ENCODE results near the gene HTT.
"Not testable (repeated sequence)": the region's sequence is repeated elsewhere in the genome, so short reads cannot be mapped to it uniquely, and the experiment has no call there.

HTT gene

GRCh38 chr4:3115637-3116270, 41.3 kb downstream of the HTT start:
- no peak overlapping the region for H3K27ac ChIP-seq
- DNase-seq (ENCODE audit: low read depth, low spot score), result no peak

DNA sequence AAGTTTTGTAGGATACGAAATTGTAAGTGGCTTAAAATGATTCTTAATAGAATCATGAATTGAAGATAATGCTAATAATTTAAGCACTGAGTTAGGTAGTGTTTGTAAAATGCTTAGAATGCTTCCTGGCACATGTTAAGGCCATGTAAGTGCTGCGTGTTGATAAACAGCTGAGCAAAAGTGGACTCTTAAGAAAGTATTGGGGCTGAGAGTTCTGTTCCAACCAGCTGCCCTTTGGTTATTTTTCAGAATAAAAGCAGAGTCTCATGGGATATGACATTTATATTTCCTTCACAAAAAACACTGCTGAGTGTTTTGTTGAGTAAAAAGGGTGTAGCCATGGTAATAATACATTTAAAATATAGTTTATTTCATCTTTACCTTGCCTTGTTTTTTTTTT, 42.5 kb downstream of the HTT start:
- H3K27ac ChIP-seq, result no peak overlapping the region
- no peak for DNase-seq (ENCODE audit: low read depth, low spot score)

- no peak for DNase-seq (ENCODE audit: low read depth, low spot score)
- H3K27ac ChIP-seq, result no peak overlapping the region
These were observed 43.8 kb downstream of the HTT start for GRCh38 chr4:3118312-3118711.

DNA sequence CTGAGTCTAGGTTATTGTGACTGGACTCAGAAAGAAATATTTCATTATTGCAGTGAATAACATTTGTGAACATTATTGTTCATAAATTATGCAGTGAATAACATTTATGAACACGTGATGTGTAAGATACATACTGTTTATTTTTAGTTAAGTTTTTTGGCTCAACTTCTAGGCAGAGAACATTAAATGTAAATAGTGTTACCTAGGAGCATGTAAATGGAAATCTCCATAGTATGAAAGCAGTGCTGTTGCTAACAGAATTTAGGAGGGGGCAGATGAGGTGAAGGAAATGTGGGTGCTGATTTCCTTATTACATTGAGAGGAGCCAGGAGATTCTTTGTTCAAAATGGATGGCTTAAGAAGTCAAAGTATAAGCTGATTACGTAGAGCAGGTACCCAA, 45.0 kb downstream of the HTT start:
- no peak for DNase-seq (ENCODE audit: low read depth, low spot score)
- no peak overlapping the region for H3K27ac ChIP-seq

DNA sequence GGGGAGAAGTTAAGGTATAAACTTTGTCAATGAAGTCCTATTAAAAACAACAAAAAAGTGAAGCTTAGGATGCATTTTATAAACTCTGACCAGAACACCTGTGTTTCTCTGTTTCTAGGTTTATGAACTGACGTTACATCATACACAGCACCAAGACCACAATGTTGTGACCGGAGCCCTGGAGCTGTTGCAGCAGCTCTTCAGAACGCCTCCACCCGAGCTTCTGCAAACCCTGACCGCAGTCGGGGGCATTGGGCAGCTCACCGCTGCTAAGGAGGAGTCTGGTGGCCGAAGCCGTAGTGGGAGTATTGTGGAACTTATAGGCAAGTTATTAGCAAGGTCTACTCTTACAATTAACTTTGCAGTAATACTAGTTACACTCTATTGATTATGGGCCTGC, 46.6 kb downstream of the HTT start:
- no peak overlapping the region for H3K27ac ChIP-seq
- DNase-seq (ENCODE audit: low read depth, low spot score), result no peak

DNA sequence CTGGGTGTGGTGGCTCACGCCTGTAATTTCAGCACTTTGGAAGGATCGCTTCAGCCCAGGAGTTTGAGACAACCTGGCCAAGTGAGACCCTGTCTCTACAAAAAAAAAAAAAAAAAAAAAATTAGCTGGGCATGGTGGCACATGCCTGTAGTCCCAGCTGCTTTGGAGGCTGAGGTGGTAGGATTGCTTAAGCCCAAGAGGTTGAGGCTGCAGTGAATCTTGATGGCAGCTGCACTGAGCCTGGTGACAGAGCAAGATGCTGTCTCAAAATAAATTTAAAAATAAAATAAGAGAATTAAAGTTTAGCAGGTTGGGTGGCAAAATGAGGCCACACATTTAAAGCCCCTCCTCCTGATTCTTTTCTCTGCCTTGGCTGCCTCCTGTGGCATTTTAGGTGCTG, 47.1 kb downstream of the HTT start:
- H3K27ac ChIP-seq, result no peak overlapping the region
- no peak for DNase-seq (ENCODE audit: low read depth, low spot score)

DNA sequence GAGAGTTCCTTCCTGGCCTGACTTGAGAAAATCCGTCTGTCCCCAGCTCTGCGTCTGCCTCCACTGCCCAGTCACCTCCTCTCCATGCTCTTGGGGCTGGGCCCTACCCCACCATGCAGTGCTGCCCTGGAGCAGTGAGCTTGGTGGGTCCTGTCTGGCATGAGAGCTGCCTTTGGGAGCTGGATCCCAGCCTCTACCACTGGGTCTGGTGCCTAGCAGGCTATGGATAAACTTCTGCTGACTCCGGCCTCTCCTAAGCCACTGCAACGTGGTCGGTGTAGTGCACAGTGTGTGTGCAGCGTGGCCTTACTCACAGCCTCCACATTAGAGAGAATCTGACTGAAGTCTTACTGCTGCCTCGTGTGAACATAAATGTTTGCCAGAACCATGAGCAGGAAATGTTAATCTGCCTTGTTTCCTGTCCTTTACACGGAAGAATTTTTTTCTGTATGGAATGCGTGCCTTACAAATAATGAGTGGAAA, 47.6 kb downstream of the HTT start:
- DNase-seq (ENCODE audit: low read depth, low spot score), result no peak
- H3K27ac ChIP-seq, result no peak overlapping the region

DNA sequence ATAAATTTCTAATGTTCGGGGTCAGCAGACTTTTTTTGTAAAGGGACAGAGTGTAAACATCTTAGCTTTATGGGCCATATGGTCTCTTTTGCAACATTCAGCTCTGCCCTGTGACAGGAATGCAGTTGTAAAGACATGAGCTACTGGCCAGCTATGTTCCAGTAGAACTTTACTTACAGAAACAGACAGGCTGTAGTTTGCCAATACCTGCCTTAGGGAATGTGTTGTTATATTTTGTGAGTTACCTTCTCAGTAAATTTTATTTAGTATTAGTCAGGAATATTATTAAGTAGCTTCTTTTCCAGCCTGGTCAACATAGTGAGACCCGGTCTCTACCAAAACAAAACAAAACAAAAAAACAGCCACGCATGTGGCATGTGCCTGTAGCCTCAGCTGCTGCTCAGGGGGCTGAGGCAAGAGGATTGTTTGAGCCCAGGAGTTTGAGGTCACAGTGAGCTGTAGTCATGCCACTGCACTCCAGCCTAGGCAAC, 48.7 kb downstream of the HTT start:
- no peak overlapping the region for H3K27ac ChIP-seq
- DNase-seq (ENCODE audit: low read depth, low spot score), result no peak

DNA sequence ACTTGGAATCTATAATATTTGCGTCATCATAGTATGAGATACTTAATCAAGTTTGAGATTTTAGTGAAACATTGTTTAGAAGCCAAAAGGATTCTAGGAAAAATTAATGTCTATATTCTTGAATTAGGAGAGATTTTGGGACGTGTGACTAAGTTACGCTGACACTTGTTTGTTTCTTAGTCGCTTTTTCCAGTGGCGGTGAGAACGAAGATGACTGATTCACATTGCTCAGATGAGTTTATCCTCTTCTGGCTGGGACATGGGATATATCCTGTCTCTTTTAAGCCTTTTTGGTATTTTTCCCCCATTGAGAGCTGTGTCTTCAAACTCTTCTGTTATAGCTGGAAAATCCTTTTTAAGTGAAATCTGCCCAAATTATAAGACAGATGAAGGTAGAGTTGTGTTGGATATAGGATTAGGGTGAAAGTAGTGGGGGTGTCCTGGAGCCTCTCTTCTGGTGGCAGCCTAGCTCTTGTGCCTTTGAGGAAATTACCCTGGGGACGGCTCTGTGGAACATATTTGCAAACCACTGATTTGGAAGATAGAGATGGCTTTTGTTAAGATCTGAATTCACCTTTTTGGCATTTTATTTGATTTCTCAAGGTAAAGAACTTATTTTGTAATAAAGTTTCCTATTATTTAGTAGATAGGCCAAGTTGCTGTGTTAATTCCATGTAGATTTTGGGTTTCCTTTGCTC, 49.7 kb downstream of the HTT start:
- no peak for DNase-seq (ENCODE audit: low read depth, low spot score)
- H3K27ac ChIP-seq, result no peak overlapping the region

DNA sequence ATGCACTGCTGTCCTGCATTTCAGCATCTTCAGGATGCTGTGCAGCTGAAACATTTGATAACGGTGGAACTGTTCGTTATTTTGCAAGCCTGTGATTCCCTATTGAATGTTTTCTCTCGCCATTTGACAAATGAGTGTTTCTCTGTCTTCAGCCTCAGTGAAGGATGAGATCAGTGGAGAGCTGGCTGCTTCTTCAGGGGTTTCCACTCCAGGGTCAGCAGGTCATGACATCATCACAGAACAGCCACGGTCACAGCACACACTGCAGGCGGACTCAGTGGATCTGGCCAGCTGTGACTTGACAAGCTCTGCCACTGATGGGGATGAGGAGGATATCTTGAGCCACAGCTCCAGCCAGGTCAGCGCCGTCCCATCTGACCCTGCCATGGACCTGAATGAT, 52.6 kb downstream of the HTT start:
- DNase-seq (ENCODE audit: low read depth, low spot score), result no peak
- H3K27ac ChIP-seq, result no peak overlapping the region

DNA sequence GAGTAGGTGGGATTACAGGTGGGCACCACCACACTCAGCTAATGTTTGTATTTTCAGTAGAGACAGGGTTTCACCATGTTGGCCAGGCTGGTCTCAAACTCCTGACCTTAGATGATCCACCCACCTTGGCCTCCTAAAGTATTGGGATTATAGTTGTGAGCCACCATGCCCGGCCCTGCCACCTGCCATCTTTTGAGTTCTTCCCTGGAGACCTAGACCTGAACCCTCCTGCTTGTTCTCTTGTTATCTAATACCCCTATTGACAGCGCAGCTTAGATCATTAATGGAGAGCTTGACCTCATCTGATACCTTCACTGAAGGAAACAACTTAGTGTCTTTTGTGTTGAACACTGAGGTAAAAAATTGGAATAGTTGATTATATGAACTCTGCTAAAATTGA, 53.6 kb downstream of the HTT start:
- H3K27ac ChIP-seq, result no peak overlapping the region
- no peak for DNase-seq (ENCODE audit: low read depth, low spot score)

GRCh38 chr4:3128976-3129375, 54.5 kb downstream of the HTT start:
- DNase-seq (ENCODE audit: low read depth, low spot score), result no peak
- no peak overlapping the region for H3K27ac ChIP-seq

DNA sequence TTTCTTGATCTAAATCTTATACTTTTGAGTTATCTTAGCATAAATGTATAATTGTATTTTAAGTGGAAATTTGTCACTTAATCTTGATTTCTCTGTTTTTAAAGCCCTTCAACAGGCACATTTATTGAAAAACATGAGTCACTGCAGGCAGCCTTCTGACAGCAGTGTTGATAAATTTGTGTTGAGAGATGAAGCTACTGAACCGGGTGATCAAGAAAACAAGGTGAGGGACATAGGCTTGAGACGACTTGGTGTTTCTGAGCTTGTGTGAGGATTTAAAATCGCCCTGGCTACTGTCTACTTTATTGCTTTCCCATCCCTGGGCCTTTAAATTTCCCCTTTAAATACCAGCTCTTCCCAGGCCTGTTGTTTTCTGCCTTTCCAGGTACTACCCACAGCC, 55.7 kb downstream of the HTT start:
- no peak for DNase-seq (ENCODE audit: low read depth, low spot score)
- no peak overlapping the region for H3K27ac ChIP-seq

DNA sequence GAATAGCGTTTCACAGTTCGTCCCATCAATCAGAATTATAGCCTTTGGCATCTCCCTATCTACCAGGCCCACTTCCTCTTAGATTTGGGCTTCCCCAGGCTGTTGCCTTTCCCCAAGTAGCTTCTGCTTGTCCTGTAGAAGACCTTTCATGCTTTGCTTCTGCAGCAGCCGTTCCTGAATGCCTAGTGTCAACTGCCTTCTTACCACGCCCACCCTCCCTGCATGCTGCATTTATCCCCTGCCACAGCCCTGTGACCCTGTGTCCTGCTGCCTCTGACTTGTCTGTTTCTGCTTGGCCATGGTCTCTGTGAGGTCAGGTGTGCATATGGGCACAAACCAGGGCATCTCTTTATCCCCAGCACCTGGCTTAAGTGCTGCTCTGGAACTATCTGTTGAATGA, 56.3 kb downstream of the HTT start:
- H3K27ac ChIP-seq, result no peak overlapping the region
- DNase-seq (ENCODE audit: low read depth, low spot score), result no peak

DNA sequence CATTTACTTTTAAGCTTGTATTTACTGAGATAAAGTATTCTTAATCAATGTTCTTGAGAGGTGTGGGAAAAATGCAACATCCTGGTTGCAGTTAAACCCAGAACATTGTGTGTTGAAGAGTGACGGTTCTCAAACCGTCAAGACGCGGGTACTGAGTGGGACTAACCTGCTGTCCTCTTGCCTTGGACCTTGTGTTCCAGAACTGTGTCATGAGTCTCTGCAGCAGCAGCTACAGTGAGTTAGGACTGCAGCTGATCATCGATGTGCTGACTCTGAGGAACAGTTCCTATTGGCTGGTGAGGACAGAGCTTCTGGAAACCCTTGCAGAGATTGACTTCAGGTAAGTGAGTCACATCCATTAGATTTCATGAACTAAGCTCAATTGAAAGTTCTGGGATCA, 59.7 kb downstream of the HTT start:
- no peak overlapping the region for H3K27ac ChIP-seq
- no peak for DNase-seq (ENCODE audit: low read depth, low spot score)

GRCh38 chr4:3135155-3136011, 60.9 kb downstream of the HTT start:
- no peak overlapping the region for H3K27ac ChIP-seq
- no peak for DNase-seq (ENCODE audit: low read depth, low spot score)

GRCh38 chr4:3136454-3136853, 62.0 kb downstream of the HTT start:
- DNase-seq (ENCODE audit: low read depth, low spot score), result no peak
- no peak overlapping the region for H3K27ac ChIP-seq

GRCh38 chr4:3137908-3138307, 63.4 kb downstream of the HTT start:
- DNase-seq (ENCODE audit: low read depth, low spot score), result no peak
- no peak overlapping the region for H3K27ac ChIP-seq

DNA sequence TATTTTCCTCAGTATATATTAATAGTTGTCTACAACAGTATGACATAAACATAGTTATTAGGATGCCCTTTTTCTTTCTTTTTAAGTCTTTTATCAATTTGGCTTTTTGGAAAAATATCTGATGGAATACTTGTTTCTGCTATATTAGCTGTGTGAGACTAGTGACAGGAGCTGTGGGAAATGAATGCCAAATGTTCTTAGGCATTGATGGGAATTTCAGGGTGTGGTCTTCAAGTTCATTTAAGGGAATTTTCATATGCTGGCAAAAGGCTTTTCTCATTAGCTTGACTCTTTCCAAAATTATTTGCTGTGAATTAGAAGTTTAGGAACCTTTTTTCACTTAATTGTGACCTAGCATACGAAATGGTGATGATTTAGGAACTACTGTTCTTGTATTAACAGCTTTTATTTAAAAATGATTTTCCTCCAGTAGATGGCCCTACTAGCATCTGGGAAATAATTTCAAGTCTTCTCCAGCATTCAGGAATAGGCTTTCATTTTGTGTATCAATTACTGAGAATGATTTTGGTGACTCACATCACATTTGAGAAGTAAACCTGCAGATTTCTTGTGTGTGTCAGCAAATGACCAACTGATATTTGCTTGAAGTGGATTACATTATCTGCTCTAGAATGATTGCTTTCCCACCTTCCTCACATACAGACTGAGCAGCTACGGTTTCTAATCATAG, 70.9 kb downstream of the HTT start:
- no peak overlapping the region for H3K27ac ChIP-seq
- DNase-seq (ENCODE audit: low read depth, low spot score), result no peak

DNA sequence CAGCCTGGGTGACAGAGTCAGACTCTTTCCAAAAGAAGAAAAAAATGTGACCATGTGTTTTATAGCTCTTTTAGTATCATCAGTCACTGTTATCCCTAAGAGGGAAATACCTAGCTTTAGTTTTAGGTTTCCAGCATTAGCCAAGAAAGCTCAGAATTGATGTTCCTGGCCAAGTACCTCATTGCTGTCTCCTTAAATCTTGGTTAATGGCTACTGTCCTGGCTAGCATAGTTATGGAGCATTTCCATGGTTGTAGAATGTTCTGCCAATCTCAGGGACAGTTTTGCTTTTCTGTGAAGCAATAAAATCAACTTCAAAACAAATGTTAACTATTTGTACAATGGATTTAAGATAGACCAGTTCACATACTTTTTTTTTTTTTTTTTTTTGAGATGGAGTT, 74.4 kb downstream of the HTT start:
- no peak for DNase-seq (ENCODE audit: low read depth, low spot score)
- H3K27ac ChIP-seq, result no peak overlapping the region

DNA sequence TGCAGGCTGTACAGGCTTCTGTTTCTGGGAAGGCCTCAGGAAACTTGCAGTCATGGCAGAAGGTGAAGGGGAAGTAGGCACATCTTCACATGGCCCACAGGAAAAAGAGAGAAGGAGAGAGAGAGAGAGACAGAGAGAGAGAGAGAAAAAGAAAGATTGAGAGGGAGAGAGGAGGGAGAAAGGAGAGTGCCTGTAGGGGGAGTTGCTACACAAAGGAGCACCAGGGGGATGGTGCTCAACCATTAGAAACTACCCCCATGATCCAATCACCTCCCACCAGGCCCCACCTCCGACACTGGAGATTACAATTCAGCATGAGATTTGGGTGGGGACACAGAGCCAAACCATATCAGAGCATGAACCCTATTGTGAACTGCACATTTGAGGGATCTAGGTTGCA, 76.8 kb downstream of the HTT start:
- H3K27ac ChIP-seq; DNase-seq (ENCODE audit: low read depth, low spot score): not testable (repeated sequence)

All from epithelial cell of prostate (primary cell).